ENCODE data around the gene EVI2B.

DNA sequence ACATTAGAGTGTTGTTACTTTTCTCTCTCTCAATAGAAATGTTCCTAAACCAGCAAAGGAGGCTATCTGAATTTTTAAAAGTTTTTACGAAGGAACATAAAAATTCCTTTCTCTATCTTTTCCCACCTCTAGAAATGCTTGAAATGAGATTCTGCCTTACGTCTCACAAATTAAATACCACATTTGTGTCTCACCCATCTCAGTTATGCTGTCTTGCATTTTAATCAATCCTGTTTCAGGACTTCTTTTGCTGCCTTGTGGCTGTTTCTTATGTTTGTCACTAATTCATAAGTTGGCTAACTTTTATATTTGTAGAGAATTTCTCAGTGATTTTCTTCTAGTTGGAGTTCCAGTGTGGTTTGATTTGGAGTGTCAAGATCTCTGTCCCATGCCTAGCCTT is 20.3 kb downstream of the EVI2B start:
- TF ChIP-seq, protein P1, sequence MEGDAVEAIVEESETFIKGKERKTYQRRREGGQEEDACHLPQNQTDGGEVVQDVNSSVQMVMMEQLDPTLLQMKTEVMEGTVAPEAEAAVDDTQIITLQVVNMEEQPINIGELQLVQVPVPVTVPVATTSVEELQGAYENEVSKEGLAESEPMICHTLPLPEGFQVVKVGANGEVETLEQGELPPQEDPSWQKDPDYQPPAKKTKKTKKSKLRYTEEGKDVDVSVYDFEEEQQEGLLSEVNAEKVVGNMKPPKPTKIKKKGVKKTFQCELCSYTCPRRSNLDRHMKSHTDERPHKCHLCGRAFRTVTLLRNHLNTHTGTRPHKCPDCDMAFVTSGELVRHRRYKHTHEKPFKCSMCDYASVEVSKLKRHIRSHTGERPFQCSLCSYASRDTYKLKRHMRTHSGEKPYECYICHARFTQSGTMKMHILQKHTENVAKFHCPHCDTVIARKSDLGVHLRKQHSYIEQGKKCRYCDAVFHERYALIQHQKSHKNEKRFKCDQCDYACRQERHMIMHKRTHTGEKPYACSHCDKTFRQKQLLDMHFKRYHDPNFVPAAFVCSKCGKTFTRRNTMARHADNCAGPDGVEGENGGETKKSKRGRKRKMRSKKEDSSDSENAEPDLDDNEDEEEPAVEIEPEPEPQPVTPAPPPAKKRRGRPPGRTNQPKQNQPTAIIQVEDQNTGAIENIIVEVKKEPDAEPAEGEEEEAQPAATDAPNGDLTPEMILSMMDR (IDR thresholded peaks at IDR 0.05) = no peak
- no peak for TF ChIP-seq POLR2A (IDR thresholded peaks at IDR 0.05)
